OCI-LY1 (cell line): ENCODE measurements around the gene MOCS3.

ENCODE experiments used
- CTCF ChIP-seq: fragments of 200-600 bp; sonication (generic), shearing (Covaris generic); IDR thresholded peaks from 2 replicates; pipeline ENCODE4 v1.5.1; 2017; ENCODE audit warnings: mild to moderate bottlenecking, antibody characterized with exemption, low read length, moderate library complexity, mixed read lengths
- EZH2 ChIP-seq: fragments of 200-600 bp; sonication (generic), shearing (Covaris generic); IDR thresholded peaks from 2 replicates; pipeline ENCODE4 v1.8.0; 2017; ENCODE audit warnings: borderline replicate concordance, mixed run types, mild to moderate bottlenecking, antibody characterized with exemption, low read length, moderate library complexity, mixed read lengths

DNA sequence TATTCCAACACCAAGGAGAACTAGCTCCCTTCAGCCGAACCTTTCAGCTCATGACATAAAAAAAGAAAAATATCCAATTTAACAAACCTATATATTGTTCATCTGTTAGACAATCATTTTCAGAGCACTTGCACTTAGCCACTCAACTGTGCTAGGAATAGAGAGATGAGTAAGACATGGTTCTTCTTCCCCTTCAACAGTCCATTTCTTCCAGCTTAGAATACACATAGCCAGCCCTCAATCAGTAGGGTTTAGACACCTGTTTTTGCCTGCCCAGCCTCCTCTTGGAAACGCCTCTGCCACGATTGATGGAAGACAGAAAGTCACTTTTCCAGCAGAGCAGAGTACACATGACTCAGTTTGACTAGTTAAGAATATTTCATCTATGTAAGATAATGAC lies 49.2 kb upstream of the MOCS3 start:
- TF ChIP-seq EZH2, result no peak
- no peak for TF ChIP-seq CTCF
